ENCODE data around the gene ABCD1. TPM values are rescaled to one million over a fixed set of nuclear protein-coding genes. Genes with fewer than 3 reads are reported as not detected.

The ABCD1 gene
- total and polyA plus RNA-seq, 9 of the 15 experiments (the other 6 are each of a cell fraction or from before 2014, with no cell fraction given), result 0.07 to 6.9 (median 2.2) TPM

GRCh38 chrX:153771415-153772315 lies 47.0 kb downstream of the ABCD1 start:
- no peak for FAIRE-seq
- no peaks in the 10 kb centered on the region for H3K36me3 ChIP-seq (ENCODE audit: control insufficient read depth, insufficient read depth, low read length)
- no peaks in the 10 kb centered on the region for H3K27me3 ChIP-seq (ENCODE audit: control insufficient read depth in 2 of 2, insufficient read depth in 2 of 2, low read length in 2 of 2)
- WGBS (ENCODE audit: insufficient coverage, low coverage, missing lambda C conversion rate), result 61% methylated on average over 12 of the region's 37 CpGs
- H4K20me1 ChIP-seq (replicated peaks; ENCODE audit: control insufficient read depth, insufficient read depth, low read length), result no peaks in the 10 kb centered on the region
- in situ Hi-C loops (cut with MboI), result no loop called here
- H3K9me3 ChIP-seq (replicated peaks; ENCODE audit: control insufficient read depth, insufficient read depth, low read depth, low read length), result no peaks in the 10 kb centered on the region
- TF ChIP-seq SREBF2 (CRISPR knock-in tag; IDR thresholded peaks at IDR 0.05) (no peak), POLR2G (IDR thresholded peaks at IDR 0.05; ENCODE audit: low read depth, low read length) (peak; percentile 48), CCAR2 (IDR thresholded peaks at IDR 0.05; ENCODE audit: low read depth, low read length) (no peak)
- no peaks in the 10 kb centered on the region for H3K79me2 ChIP-seq (ENCODE audit: control insufficient read depth, insufficient read depth, low read length)
- no peak overlapping the region for H3K4me3 ChIP-seq
- BruUV-seq (replicated peaks), result no TSS peak
- CTCF ChIA-PET (ENCODE audit: low intra/inter-chr PET ratio), result no interaction called here
- no peak for ATAC-seq
- DNase-seq (ENCODE audit: extremely low read depth in 1 of 4, low spot score in 3 of 4), result no peak
- H3K9ac ChIP-seq (ENCODE audit: insufficient read depth in 1 of 2, low read depth in 2 of 2, low read length in 2 of 2), result peak overlapping the region in 1 of 2 experiments; percentile 76; a peak in 2 of 4 replicates
- H3K4me1 ChIP-seq (replicated peaks in 1 of 2; ENCODE audit: control insufficient read depth in 2 of 2, insufficient read depth in 2 of 2, low read length in 2 of 2), result peaks cover under 1 to 89% of the 10 kb centered on the region in 2 experiments; a peak in 4 of 5 replicates
- no peak overlapping the region for H2AFZ ChIP-seq (ENCODE audit: low read depth, low read length)
- no peaks in the 10 kb centered on the region for H3K9me1 ChIP-seq (ENCODE audit: control insufficient read depth, insufficient read depth, low read length)
- H3K4me2 ChIP-seq (ENCODE audit: insufficient read depth, low read length), result no peak overlapping the region
- POLR2A ChIA-PET, result interaction anchor here (0.6 to 0.8 kb wide), 3 partner anchors 9 to 161 kb away, joined by 3 to 4 read pairs (median 3); no protein-coding TSS in a partner anchor
- H3K27ac ChIP-seq (ENCODE audit: extremely low read depth, low read depth, low read length), result no peak overlapping the region
- intact Hi-C loops (cut with micrococcal nuclease), result no loop called here
